ENCODE data around the gene SEPTIN1. TPM values are rescaled to one million over a fixed set of nuclear protein-coding genes. Genes with fewer than 3 reads are reported as not detected.
A peak's percentile ranks its signal among the peaks of the same experiment; 100 is the strongest.

The SEPTIN1 gene
- total and polyA plus RNA-seq, 2 of the 13 experiments (the other 11 are each of a cell fraction or from before 2014, with no cell fraction given), result 0.18 to 0.67 TPM

GRCh38 chr16:30409125-30410060 is 27.0 kb upstream of the SEPTIN1 start (continued):
- TF ChIP-seq, protein P1, sequence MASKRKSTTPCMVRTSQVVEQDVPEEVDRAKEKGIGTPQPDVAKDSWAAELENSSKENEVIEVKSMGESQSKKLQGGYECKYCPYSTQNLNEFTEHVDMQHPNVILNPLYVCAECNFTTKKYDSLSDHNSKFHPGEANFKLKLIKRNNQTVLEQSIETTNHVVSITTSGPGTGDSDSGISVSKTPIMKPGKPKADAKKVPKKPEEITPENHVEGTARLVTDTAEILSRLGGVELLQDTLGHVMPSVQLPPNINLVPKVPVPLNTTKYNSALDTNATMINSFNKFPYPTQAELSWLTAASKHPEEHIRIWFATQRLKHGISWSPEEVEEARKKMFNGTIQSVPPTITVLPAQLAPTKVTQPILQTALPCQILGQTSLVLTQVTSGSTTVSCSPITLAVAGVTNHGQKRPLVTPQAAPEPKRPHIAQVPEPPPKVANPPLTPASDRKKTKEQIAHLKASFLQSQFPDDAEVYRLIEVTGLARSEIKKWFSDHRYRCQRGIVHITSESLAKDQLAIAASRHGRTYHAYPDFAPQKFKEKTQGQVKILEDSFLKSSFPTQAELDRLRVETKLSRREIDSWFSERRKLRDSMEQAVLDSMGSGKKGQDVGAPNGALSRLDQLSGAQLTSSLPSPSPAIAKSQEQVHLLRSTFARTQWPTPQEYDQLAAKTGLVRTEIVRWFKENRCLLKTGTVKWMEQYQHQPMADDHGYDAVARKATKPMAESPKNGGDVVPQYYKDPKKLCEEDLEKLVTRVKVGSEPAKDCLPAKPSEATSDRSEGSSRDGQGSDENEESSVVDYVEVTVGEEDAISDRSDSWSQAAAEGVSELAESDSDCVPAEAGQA (IDR thresholded peaks at IDR 0.05; ENCODE audit: low read depth), result no peak
- TF ChIP-seq, protein P1 (CRISPR knock-in tag; IDR thresholded peaks at IDR 0.05; ENCODE audit: borderline replicate concordance), result no peak
- TF ChIP-seq IRF2 (CRISPR knock-in tag; IDR thresholded peaks at IDR 0.05), result no peak
- TF ChIP-seq BORCS8-MEF2B (CRISPR knock-in tag; IDR thresholded peaks at IDR 0.05), result no peak
- no peak for TF ChIP-seq CENPX (CRISPR knock-in tag; IDR thresholded peaks at IDR 0.05)
- TF ChIP-seq ZNF292 (CRISPR knock-in tag; IDR thresholded peaks at IDR 0.05; ENCODE audit: borderline replicate concordance, low read depth), result 0 out of 2 replicates have a peak, but pooled peaks have one; percentile 41
- no peak for TF ChIP-seq ZNF816 (CRISPR knock-in tag; IDR thresholded peaks at IDR 0.05; ENCODE audit: borderline replicate concordance)
- TF ChIP-seq ZBTB34 (CRISPR knock-in tag; IDR thresholded peaks at IDR 0.05), result no peak
- no peak for TF ChIP-seq NFE2L2 (IDR thresholded peaks at IDR 0.05; ENCODE audit: low read length)
- TF ChIP-seq ZFP1 (CRISPR knock-in tag; IDR thresholded peaks at IDR 0.05), result 0 out of 2 replicates have a peak, but pooled peaks have one; percentile 75
- TF ChIP-seq KDM3A (CRISPR knock-in tag; IDR thresholded peaks at IDR 0.05; ENCODE audit: low read depth), result 0 out of 2 replicates have a peak, but pooled peaks have one; percentile 86
- peak; percentile 79 for TF ChIP-seq ZBTB33 (CRISPR knock-in tag; IDR thresholded peaks at IDR 0.05)
- TF ChIP-seq GRHL1 (CRISPR knock-in tag; conservative IDR thresholded peaks at IDR 0.05), result no peak
- TF ChIP-seq LCORL (IDR thresholded peaks at IDR 0.05), result no peak
- TF ChIP-seq LCORL (CRISPR knock-in tag; IDR thresholded peaks at IDR 0.05), result peak; percentile 79
- TF ChIP-seq JUND (CRISPR knock-in tag; IDR thresholded peaks at IDR 0.05), result no peak
- TF ChIP-seq, protein P2, sequence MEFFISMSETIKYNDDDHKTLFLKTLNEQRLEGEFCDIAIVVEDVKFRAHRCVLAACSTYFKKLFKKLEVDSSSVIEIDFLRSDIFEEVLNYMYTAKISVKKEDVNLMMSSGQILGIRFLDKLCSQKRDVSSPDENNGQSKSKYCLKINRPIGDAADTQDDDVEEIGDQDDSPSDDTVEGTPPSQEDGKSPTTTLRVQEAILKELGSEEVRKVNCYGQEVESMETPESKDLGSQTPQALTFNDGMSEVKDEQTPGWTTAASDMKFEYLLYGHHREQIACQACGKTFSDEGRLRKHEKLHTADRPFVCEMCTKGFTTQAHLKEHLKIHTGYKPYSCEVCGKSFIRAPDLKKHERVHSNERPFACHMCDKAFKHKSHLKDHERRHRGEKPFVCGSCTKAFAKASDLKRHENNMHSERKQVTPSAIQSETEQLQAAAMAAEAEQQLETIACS (CRISPR knock-in tag; IDR thresholded peaks at IDR 0.05), result no peak
